Right lobe of liver (tissue), 4 donors: Measurements from ENCODE around the gene SSPN.

Experiments used
- CTCF ChIP-seq, 4 donors: fragments of 200-600 bp in 3 of 4; fragments of 450-650 bp in 1 of 4; IDR thresholded peaks; one replicate each; pipeline versions ENCODE4 v1.5.1 to v1.8.0; 2016 to 2022; ENCODE audit warnings: antibody characterized with exemption in 4 of 4, mild to moderate bottlenecking in 2 of 4
- POLR2A ChIP-seq: fragments of 450-650 bp; IDR thresholded peaks from one replicate; pipeline ENCODE4 v1.6.1; 2017; ENCODE audit warnings: antibody characterized with exemption, mild to moderate bottlenecking
- donor health status: DM: no; HTN: no; CAD: no.
- donor health status: DM: no; HTN: no; CAD: no.
- donor health status: DM: no; HTN: yes; CAD: no.

- TF ChIP-seq CTCF (IDR thresholded peaks at IDR 0.05): no peak
- no peak for TF ChIP-seq POLR2A
These were observed 23.4 kb upstream of the SSPN start for GRCh38 chr12:26172013-26172412.
